OCI-LY7 (cell line): ENCODE data around the gene CMTM4. TPM values are rescaled to one million over a fixed set of nuclear protein-coding genes. Genes with fewer than 3 reads are reported as not detected.

Experiments used
- BruUV-seq: library from RNA; stranded (reverse); fragments of 400-500 nt; replicated peaks from 2 replicates; lab custom pipeline; 2021; lab: Mats Ljungman, UMichigan
- CTCF ChIA-PET: fragments of 300-600 bp; sonication (Branson Sonifier 250); formaldehyde crosslinking; loops from one replicate; lab custom pipeline; 2022; ENCODE audit warnings: antibody characterized with exemption; ENCODE audit not compliant: unreplicated experiment; lab: Charles Lee
- POLR2A ChIA-PET: fragments of 300-600 bp; sonication (Branson Sonifier 250); formaldehyde crosslinking; loops from one replicate; lab custom pipeline; 2022; ENCODE audit warnings: antibody characterized with exemption; lab: Charles Lee
- DNase-seq: peaks from one replicate; pipeline ENCODE4 v3.0.0-alpha.2; 2015; ENCODE audit warnings: low spot score
- H2AFZ ChIP-seq: fragments of 200-600 bp; sonication (generic), shearing (Covaris generic); 2 replicates; pipeline ENCODE4 v1.6.1; 2014; ENCODE audit warnings: mild to moderate bottlenecking, antibody characterized with exemption, low read length, moderate library complexity
- H3K27ac ChIP-seq: fragments of 200-600 bp; sonication (generic); 2 replicates; pipeline ENCODE4 v1.5.1; 2014; ENCODE audit warnings: mixed run types, low read depth, mild to moderate bottlenecking, moderate library complexity, low read length, inconsistent platforms; ENCODE audit not compliant: poor library complexity, severe bottlenecking
- H3K36me3 ChIP-seq: fragments of 200-600 bp; sonication (generic); 2 replicates; pipeline ENCODE4 v1.6.1; 2014; ENCODE audit warnings: mild to moderate bottlenecking, antibody characterized with exemption, low read length, moderate library complexity, mixed read lengths; ENCODE audit not compliant: insufficient read depth
- H3K4me1 ChIP-seq: fragments of 200-600 bp; sonication (generic); 2 replicates; pipeline ENCODE4 v1.5.1; 2014; ENCODE audit warnings: mild to moderate bottlenecking, low read length; ENCODE audit not compliant: insufficient read depth, poor library complexity, severe bottlenecking
- H3K4me2 ChIP-seq: fragments of 200-600 bp; sonication (generic); 2 replicates; pipeline ENCODE4 v1.6.1; 2014; ENCODE audit warnings: mild to moderate bottlenecking, low read length
- H3K4me3 ChIP-seq: fragments of 200-600 bp; sonication (generic); 2 replicates; pipeline ENCODE4 v1.5.1; 2014; ENCODE audit warnings: mild to moderate bottlenecking, low read depth, low read length; ENCODE audit not compliant: poor library complexity, severe bottlenecking
- H3K79me2 ChIP-seq: fragments of 200-600 bp; sonication (generic); 2 replicates; pipeline ENCODE4 v1.6.1; 2016; ENCODE audit warnings: low read depth, mild to moderate bottlenecking, low read length, moderate library complexity, mixed read lengths; ENCODE audit not compliant: insufficient read depth
- H3K9me2 ChIP-seq: fragments of 200-600 bp; sonication (generic); 2 replicates; pipeline ENCODE4 v1.6.1; 2016; ENCODE audit warnings: mild to moderate bottlenecking, low read length, mixed read lengths; ENCODE audit not compliant: insufficient read depth
- H3K9me3 ChIP-seq: fragments of 200-600 bp; sonication (generic); 2 replicates; pipeline ENCODE4 v1.6.1; 2014; ENCODE audit warnings: mild to moderate bottlenecking, mixed run types, low read length, mixed read lengths
- H4K20me1 ChIP-seq: fragments of 200-600 bp; sonication (generic); 2 replicates; pipeline ENCODE4 v1.6.1; 2014; ENCODE audit warnings: mild to moderate bottlenecking, antibody characterized with exemption, low read length, moderate library complexity, mixed read lengths; ENCODE audit not compliant: insufficient read depth
- EZH2phosphoT487 ChIP-seq: fragments of 200-600 bp; sonication (generic); IDR thresholded peaks from 2 replicates; pipeline ENCODE4 v1.6.1; 2018; ENCODE audit warnings: low read depth, borderline replicate concordance, mild to moderate bottlenecking, mixed run types, antibody characterized with exemption, low read length, moderate library complexity, mixed read lengths
- intact Hi-C: fragments of 100-400 bp; cut with micrococcal nuclease; formaldehyde crosslinking; loops from one replicate; pipeline ENCODE4 v1.10.0; 2022; ENCODE audit not compliant: unreplicated experiment
- total RNA-seq, 2 experiments: library from RNA; depleted of rRNA in 1 of 2; stranded (reverse); fragments of >200 nt in 1 of 2; shearing (Covaris generic) in 1 of 2; gene quantifications; 2 replicates each; pipeline ENCODE4 v1.2.3, GENCODE V29; 2014 to 2022
- TF ChIP-seq, protein P1 (sequence below): fragments of 200-600 bp; sonication (generic); conservative IDR thresholded peaks from 2 replicates; pipeline ENCODE4 v1.5.1; 2014; ENCODE audit warnings: mild to moderate bottlenecking, antibody characterized with exemption, low read length, moderate library complexity, mixed read lengths

The CMTM4 gene
- total RNA-seq, 2 experiments from 2014 or later, result 0.03 to 1.3 TPM

DNA sequence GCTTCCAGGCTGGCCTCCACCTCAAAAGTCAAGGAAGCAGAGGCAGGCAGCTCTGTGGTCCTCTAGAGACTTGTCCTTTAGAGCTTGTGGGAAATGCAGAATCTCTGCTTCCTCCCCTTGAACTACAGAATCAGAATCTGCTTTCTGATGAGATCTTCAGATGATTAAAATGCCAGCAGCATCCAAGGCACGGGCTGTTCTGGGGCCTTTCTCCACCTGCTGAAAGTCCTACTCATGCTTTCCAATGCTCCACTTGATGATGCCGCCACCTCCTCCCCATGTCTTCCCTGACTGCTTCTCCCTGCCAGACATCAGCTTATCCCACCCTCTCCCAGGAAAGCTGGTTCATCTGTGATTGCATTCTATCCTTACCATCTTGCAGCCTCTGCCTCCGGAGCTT is 58.7 kb downstream of the CMTM4 start:
- Histone ChIP-seq H3K4me2 (no peak overlapping the region), H3K9me3 (no peaks in the 10 kb centered on the region), H3K27ac (no peak overlapping the region), H3K4me3 (no peak overlapping the region), H2AFZ (no peak overlapping the region), H3K79me2 (no peaks in the 10 kb centered on the region), H3K9me2 (no peaks in the 10 kb centered on the region), H3K4me1 (no peaks in the 10 kb centered on the region), H4K20me1 (no peaks in the 10 kb centered on the region), H3K36me3 (no peaks in the 10 kb centered on the region)
- ChIA-PET CTCF (no interaction called here), POLR2A (interaction anchor here (0.6 to 1.0 kb wide), 2 partner anchors 11 to 206 kb away, joined by 3 read pairs; no protein-coding TSS in a partner anchor)
- intact Hi-C loops, result no loop called here
- TF ChIP-seq EZH2phosphoT487, result no peak
- TF ChIP-seq, protein P1, sequence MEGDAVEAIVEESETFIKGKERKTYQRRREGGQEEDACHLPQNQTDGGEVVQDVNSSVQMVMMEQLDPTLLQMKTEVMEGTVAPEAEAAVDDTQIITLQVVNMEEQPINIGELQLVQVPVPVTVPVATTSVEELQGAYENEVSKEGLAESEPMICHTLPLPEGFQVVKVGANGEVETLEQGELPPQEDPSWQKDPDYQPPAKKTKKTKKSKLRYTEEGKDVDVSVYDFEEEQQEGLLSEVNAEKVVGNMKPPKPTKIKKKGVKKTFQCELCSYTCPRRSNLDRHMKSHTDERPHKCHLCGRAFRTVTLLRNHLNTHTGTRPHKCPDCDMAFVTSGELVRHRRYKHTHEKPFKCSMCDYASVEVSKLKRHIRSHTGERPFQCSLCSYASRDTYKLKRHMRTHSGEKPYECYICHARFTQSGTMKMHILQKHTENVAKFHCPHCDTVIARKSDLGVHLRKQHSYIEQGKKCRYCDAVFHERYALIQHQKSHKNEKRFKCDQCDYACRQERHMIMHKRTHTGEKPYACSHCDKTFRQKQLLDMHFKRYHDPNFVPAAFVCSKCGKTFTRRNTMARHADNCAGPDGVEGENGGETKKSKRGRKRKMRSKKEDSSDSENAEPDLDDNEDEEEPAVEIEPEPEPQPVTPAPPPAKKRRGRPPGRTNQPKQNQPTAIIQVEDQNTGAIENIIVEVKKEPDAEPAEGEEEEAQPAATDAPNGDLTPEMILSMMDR, result no peak
- DNase-seq, result no peak
- BruUV-seq, result no TSS peak

DNA sequence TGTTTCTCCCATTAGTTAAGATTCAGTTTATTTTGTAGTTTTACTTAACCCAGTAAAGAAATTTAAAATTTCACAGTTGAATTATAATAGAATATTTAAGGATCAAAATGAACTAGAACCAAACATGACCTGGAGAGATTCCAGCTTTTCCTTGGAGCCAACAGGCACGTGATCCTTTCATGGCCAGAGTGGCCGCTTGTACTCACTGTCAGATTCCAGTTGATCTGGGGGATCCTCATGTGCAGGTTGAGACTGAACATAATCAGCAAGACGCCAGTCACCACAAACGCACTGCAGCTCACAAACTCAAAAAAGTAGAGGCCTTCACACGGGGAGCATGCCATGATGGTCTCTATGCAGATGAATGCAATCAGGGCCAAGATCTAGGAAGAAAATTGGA is 60.3 kb downstream of the CMTM4 start:
- intact Hi-C loops, result no loop called here
- no peaks in the 10 kb centered on the region for H3K4me1 ChIP-seq
- no peaks in the 10 kb centered on the region for H3K36me3 ChIP-seq
- no peaks in the 10 kb centered on the region for H3K9me3 ChIP-seq
- H3K4me2 ChIP-seq, result no peak overlapping the region
- POLR2A ChIA-PET, result no interaction called here
- CTCF ChIA-PET, result no interaction called here
- no peak overlapping the region for H2AFZ ChIP-seq
- TF ChIP-seq, protein P1, result no peak
- no peak for TF ChIP-seq EZH2phosphoT487
- no peaks in the 10 kb centered on the region for H3K9me2 ChIP-seq
- H3K27ac ChIP-seq, result no peak overlapping the region
- no peak overlapping the region for H3K4me3 ChIP-seq
- H3K79me2 ChIP-seq, result no peaks in the 10 kb centered on the region
- no peak for DNase-seq
- BruUV-seq, result no TSS peak
- H4K20me1 ChIP-seq, result no peaks in the 10 kb centered on the region

DNA sequence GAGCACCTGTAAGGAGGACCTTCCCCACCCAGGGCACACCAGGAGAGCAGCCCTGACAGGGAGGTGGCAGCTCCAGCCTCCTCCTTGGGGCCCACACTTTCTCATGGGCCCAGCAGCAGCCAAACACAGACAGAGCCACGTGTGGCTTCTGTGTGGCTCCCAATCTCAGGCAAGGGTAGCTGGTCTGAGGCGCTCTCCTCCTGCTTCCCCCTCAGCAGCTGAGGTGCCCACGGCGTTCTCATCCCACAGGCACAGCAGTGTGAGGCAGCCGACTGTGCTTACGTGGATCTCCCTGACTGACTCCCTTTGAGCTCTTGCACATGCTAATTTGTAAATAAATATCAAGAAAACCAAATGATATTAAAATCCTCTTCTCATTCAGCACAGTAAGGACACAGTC is 61.1 kb downstream of the CMTM4 start:
- TF ChIP-seq, protein P1, result no peak
- no peak for TF ChIP-seq EZH2phosphoT487
- Histone ChIP-seq H3K36me3 (no peaks in the 10 kb centered on the region), H3K4me3 (no peak overlapping the region), H3K4me2 (no peak overlapping the region), H3K4me1 (no peaks in the 10 kb centered on the region), H3K9me3 (no peaks in the 10 kb centered on the region), H3K9me2 (no peaks in the 10 kb centered on the region), H3K79me2 (no peaks in the 10 kb centered on the region), H2AFZ (no peak overlapping the region), H4K20me1 (no peaks in the 10 kb centered on the region), H3K27ac (no peak overlapping the region)
- intact Hi-C loops, result no loop called here
- CTCF ChIA-PET, result no interaction called here
- BruUV-seq, result no TSS peak
- POLR2A ChIA-PET, result no interaction called here
- DNase-seq, result no peak
